ENCODE measurements around the gene STK26. TPM values are rescaled to one million over a fixed set of nuclear protein-coding genes. Genes with fewer than 3 reads are reported as not detected.

Gene STK26
- total and polyA plus RNA-seq, 2 experiments from 2014 or later: 65.2 to 110 TPM

DNA sequence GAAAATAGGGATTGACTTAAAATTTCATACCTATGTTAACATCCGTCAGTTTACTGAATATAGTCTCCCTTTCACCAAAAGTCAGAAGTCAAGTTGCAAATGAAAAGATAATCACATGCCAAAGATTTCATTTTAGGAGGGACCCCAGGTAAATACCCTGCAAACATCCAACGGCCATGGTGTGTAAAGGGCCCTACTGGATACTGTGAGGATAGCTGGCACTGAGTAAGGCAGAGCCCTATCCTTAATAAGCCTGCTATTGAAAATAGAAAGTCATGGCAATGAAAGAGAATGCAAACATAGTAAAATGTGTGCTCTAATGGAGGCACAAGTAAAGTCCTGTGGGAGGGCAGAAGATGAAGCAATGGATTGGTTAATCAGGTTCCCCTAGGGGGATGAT, 20.9 kb downstream of the STK26 start (continued):
- TF ChIP-seq, protein P1, sequence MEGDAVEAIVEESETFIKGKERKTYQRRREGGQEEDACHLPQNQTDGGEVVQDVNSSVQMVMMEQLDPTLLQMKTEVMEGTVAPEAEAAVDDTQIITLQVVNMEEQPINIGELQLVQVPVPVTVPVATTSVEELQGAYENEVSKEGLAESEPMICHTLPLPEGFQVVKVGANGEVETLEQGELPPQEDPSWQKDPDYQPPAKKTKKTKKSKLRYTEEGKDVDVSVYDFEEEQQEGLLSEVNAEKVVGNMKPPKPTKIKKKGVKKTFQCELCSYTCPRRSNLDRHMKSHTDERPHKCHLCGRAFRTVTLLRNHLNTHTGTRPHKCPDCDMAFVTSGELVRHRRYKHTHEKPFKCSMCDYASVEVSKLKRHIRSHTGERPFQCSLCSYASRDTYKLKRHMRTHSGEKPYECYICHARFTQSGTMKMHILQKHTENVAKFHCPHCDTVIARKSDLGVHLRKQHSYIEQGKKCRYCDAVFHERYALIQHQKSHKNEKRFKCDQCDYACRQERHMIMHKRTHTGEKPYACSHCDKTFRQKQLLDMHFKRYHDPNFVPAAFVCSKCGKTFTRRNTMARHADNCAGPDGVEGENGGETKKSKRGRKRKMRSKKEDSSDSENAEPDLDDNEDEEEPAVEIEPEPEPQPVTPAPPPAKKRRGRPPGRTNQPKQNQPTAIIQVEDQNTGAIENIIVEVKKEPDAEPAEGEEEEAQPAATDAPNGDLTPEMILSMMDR (conservative IDR thresholded peaks at IDR 0.05; ENCODE audit: low read depth in 2 of 2): no peak
- no peak for TF ChIP-seq NANOG (IDR thresholded peaks at IDR 0.05; ENCODE audit: borderline replicate concordance)

DNA sequence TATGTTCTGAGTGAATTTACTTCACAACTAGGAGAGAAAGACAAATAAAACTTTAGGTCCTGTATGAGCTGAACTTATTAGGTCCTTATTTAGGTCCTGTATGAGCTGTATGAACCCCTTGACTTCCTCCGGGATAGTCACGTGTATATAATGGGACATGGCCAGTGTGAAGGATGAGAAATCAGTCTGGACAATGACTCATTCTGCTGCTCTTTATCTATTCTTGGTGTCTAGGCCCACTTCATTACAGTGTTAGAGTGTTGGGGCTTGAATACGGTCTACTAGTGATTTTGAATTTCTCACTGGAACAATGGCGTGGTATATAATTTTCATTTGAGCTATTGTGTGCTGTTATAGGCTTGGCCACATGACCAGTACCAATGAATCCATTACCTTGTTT, 21.9 kb downstream of the STK26 start:
- Mint-ChIP-seq H3K4me1 (peaks cover 48% of the 10 kb centered on the region), H3K27ac (peak overlapping the region; percentile 96)

More for the DNA sequence above, 21.9 kb downstream of the STK26 start:
- Mint-ChIP-seq H3K4me3 (peak overlapping the region; percentile 50; the same call in 1 of the 3 replicates), H3K36me3 (ENCODE audit: low read depth) (no peaks in the 10 kb centered on the region), H3K27me3 (ENCODE audit: insufficient read depth, low read depth, poor library complexity) (peaks cover 3% of the 10 kb centered on the region), H3K9me3 (no peaks in the 10 kb centered on the region)
- H3K9me2 ChIP-seq (ENCODE audit: insufficient read depth): no peaks in the 10 kb centered on the region
- DNase-seq (ENCODE audit: low spot score) (no peak), ATAC-seq (no peak)
- no peaks in the 10 kb centered on the region for H3K27me3 ChIP-seq (ENCODE audit: insufficient read depth)
- peak overlapping the region; percentile 53; the same call in 1 of the 2 replicates for H3K27ac ChIP-seq (ENCODE audit: low read depth)
- TF ChIP-seq, protein P2, sequence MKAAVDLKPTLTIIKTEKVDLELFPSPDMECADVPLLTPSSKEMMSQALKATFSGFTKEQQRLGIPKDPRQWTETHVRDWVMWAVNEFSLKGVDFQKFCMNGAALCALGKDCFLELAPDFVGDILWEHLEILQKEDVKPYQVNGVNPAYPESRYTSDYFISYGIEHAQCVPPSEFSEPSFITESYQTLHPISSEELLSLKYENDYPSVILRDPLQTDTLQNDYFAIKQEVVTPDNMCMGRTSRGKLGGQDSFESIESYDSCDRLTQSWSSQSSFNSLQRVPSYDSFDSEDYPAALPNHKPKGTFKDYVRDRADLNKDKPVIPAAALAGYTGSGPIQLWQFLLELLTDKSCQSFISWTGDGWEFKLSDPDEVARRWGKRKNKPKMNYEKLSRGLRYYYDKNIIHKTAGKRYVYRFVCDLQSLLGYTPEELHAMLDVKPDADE (IDR thresholded peaks at IDR 0.05): no peak
- no peak for TF ChIP-seq JUNB (IDR thresholded peaks at IDR 0.05; ENCODE audit: unreplicated experiment)
- TF ChIP-seq STAT1 (IDR thresholded peaks at IDR 0.05; ENCODE audit: unreplicated experiment): no peak
- no peak for TF ChIP-seq POLR2AphosphoS5 (IDR thresholded peaks at IDR 0.05; ENCODE audit: low read depth)
- TF ChIP-seq, protein P3, sequence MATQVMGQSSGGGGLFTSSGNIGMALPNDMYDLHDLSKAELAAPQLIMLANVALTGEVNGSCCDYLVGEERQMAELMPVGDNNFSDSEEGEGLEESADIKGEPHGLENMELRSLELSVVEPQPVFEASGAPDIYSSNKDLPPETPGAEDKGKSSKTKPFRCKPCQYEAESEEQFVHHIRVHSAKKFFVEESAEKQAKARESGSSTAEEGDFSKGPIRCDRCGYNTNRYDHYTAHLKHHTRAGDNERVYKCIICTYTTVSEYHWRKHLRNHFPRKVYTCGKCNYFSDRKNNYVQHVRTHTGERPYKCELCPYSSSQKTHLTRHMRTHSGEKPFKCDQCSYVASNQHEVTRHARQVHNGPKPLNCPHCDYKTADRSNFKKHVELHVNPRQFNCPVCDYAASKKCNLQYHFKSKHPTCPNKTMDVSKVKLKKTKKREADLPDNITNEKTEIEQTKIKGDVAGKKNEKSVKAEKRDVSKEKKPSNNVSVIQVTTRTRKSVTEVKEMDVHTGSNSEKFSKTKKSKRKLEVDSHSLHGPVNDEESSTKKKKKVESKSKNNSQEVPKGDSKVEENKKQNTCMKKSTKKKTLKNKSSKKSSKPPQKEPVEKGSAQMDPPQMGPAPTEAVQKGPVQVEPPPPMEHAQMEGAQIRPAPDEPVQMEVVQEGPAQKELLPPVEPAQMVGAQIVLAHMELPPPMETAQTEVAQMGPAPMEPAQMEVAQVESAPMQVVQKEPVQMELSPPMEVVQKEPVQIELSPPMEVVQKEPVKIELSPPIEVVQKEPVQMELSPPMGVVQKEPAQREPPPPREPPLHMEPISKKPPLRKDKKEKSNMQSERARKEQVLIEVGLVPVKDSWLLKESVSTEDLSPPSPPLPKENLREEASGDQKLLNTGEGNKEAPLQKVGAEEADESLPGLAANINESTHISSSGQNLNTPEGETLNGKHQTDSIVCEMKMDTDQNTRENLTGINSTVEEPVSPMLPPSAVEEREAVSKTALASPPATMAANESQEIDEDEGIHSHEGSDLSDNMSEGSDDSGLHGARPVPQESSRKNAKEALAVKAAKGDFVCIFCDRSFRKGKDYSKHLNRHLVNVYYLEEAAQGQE (IDR thresholded peaks at IDR 0.05; ENCODE audit: unreplicated experiment): no peak
- H2AFZ ChIP-seq: no peak overlapping the region
- H4K20me1 ChIP-seq (replicated peaks; ENCODE audit: insufficient read depth): no peaks in the 10 kb centered on the region; the same call in 1 of the 2 replicates
- no peaks in the 10 kb centered on the region for H3K36me3 ChIP-seq (ENCODE audit: insufficient read depth)
- H3F3A ChIP-seq (replicated peaks; ENCODE audit: low read depth): no peaks in the 10 kb centered on the region
- peaks cover 81% of the 10 kb centered on the region for H3K79me2 ChIP-seq (replicated peaks; ENCODE audit: insufficient read depth)
- H3K4me1 ChIP-seq (ENCODE audit: insufficient read depth): peaks cover 50% of the 10 kb centered on the region
- H3K4me2 ChIP-seq: peak overlapping the region; percentile 48; the same call in 1 of the 2 replicates
- H3K4me3 ChIP-seq: no peak overlapping the region

Data from GM23338 (cell line).